Astrocyte (in vitro differentiated cells and primary cell): ENCODE measurements around the gene PTPRM.

ENCODE experiments used
- CTCF ChIP-seq: IDR thresholded peaks from 2 replicates; pipeline ENCODE4 v1.5.1; 2011; ENCODE audit warnings: low read depth, mild to moderate bottlenecking, inconsistent platforms, low read length, moderate library complexity; ENCODE audit not compliant: insufficient read depth
- EZH2 ChIP-seq: IDR thresholded peaks from 2 replicates; pipeline ENCODE4 v1.6.1; 2012; ENCODE audit warnings: mild to moderate bottlenecking, low read length, inconsistent platforms; ENCODE audit not compliant: insufficient read depth

DNA sequence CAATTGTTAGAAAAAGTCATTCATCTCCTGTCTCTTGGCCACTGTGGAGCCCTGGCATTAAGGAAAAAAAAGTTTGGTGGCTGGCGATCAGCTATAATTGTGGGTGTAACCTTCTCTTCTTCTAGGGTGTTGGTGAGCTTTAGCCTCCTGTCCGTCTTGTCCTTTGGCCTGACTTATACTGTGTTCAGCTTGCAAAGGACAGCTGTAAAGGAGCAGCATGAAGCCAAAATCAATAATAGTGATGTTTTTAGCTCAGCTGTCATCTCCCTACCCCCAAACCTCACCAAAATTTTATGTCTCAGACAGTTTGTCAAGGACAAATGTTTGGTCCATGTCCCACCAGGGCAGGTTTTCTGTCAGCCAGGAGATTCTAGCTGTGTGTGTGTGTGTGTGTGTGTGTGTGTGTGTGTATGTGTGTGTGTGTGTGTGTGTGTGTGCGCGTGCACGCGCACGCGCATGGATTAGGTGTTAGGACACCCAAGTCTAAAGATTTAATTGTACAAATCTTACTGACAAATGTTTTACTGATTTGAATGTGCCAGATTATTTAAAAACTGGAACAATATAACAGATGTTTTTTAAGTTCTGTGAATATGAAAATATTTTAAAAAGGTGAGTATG is 109.2 kb downstream of the PTPRM start:
- TF ChIP-seq CTCF (no peak), EZH2 (no peak)
